GM12878 (cell line): Measurements from ENCODE around the gene DNAAF1. TPM values are rescaled to one million over a fixed set of nuclear protein-coding genes. Genes with fewer than 3 reads are reported as not detected.

Source experiments
- ATAC-seq: fragments of 200-7000 bp; cut with Tn5 transposase; 3 replicates; pipeline ENCODE4 v1.9.1; 2020; ENCODE audit warnings: mild to moderate bottlenecking, moderate library complexity
- BruUV-seq: library from RNA; stranded (reverse); fragments of 400-500 nt; replicated peaks from 2 replicates; lab custom pipeline; 2021; lab: Mats Ljungman, UMichigan
- CTCF ChIA-PET: fragments of 300-600 bp; sonication (Branson Sonifier 250); formaldehyde crosslinking; extraction: SDS; loops from one replicate; lab custom pipeline; 2021; ENCODE audit warnings: inconsistent platforms; lab: Yijun Ruan, JAX
- POLR2A ChIA-PET: fragments of 350-600 bp; formaldehyde crosslinking; extraction: SDS; loops from one replicate; lab custom pipeline; 2021; ENCODE audit warnings: inconsistent platforms; lab: Charles Lee
- RAD21 ChIA-PET: fragments of 300-600 bp; sonication (Branson Sonifier 250); formaldehyde crosslinking; loops from one replicate; lab custom pipeline; 2023; ENCODE audit warnings: antibody characterized with exemption; ENCODE audit not compliant: unreplicated experiment; lab: Charles Lee
- SMC1A ChIA-PET: fragments of 300-600 bp; sonication (Branson Sonifier 250); formaldehyde crosslinking; loops from one replicate; lab custom pipeline; 2023; ENCODE audit not compliant: unreplicated experiment, uncharacterized antibody; lab: Charles Lee
- DNase-seq: peaks from one replicate; pipeline ENCODE4 v3.0.0-alpha.2; 2011; ENCODE audit warnings: low read depth, low spot score
- FAIRE-seq: peaks from 3 replicates; lab custom pipeline; 2011; peaks lifted over from hg19 to GRCh38; lab: Jason Lieb, UNC
- H2AFZ ChIP-seq: 2 replicates; pipeline ENCODE4 v1.6.0; 2011; ENCODE audit warnings: low read depth, low read length, control low read depth; ENCODE audit not compliant: control insufficient read depth
- H3K27ac ChIP-seq: 2 replicates; pipeline ENCODE4 v1.5.1; 2011; ENCODE audit warnings: control low read depth; ENCODE audit not compliant: control insufficient read depth, insufficient read depth
- H3K27me3 ChIP-seq, 2 experiments: replicated peaks in 1 of 2; 2 replicates each; pipeline versions ENCODE4 v1.6.0 to v1.6.1; 2011; ENCODE audit warnings: low read length in 1 of 2; ENCODE audit not compliant: control insufficient read depth in 2 of 2, insufficient read depth in 2 of 2
- H3K36me3 ChIP-seq, 2 experiments: 2 replicates each; pipeline ENCODE4 v1.5.1; 2011; ENCODE audit warnings: low read length in 1 of 2; ENCODE audit not compliant: control insufficient read depth in 2 of 2, insufficient read depth in 2 of 2
- H3K4me1 ChIP-seq: 2 replicates; pipeline ENCODE4 v1.6.1; 2011; ENCODE audit warnings: mild to moderate bottlenecking, low read length, moderate library complexity, mixed read lengths; ENCODE audit not compliant: control insufficient read depth, insufficient read depth
- H3K4me2 ChIP-seq: 2 replicates; pipeline ENCODE4 v1.6.0; 2011; ENCODE audit warnings: control low read depth; ENCODE audit not compliant: control insufficient read depth, insufficient read depth
- H3K4me3 ChIP-seq: fragments of 200-600 bp; sonication (generic); 2 replicates; pipeline ENCODE4 v1.5.1; 2016
- H3K79me2 ChIP-seq: 2 replicates; pipeline ENCODE4 v1.6.0; 2011; ENCODE audit warnings: low read length; ENCODE audit not compliant: control insufficient read depth, insufficient read depth
- H3K9ac ChIP-seq: 2 replicates; pipeline ENCODE4 v1.8.0; 2011; ENCODE audit warnings: low read length, control low read depth, mixed read lengths; ENCODE audit not compliant: control insufficient read depth, insufficient read depth
- H3K9me3 ChIP-seq: replicated peaks from 3 replicates; pipeline ENCODE4 v1.5.1; 2011; ENCODE audit warnings: mild to moderate bottlenecking, low read length; ENCODE audit not compliant: control insufficient read depth, insufficient read depth
- H4K20me1 ChIP-seq: 2 replicates; pipeline ENCODE4 v1.6.0; 2011; ENCODE audit not compliant: control insufficient read depth, insufficient read depth
- EED ChIP-seq: sonication (generic); IDR thresholded peaks from 2 replicates; pipeline ENCODE4 v1.6.1; 2016; ENCODE audit warnings: antibody characterized with exemption, low read depth
- EP300 ChIP-seq, 2 experiments: fragments of 150-350 bp in 1 of 2; IDR thresholded peaks; 2 replicates each; pipeline ENCODE4 v1.6.1; 2011 to 2012; ENCODE audit warnings: low read depth in 2 of 2, low read length in 2 of 2, borderline replicate concordance in 1 of 2, improper control_type of control experiment in 1 of 2, inconsistent platforms in 1 of 2; ENCODE audit not compliant: control insufficient read depth in 1 of 2
- SKIL ChIP-seq: fragments of 450-650 bp; IDR thresholded peaks from 2 replicates; pipeline ENCODE4 v1.6.1; 2017; ENCODE audit warnings: mild to moderate bottlenecking, low read depth, inconsistent platforms; ENCODE audit not compliant: poor library complexity, severe bottlenecking
- ZNF384 ChIP-seq: IDR thresholded peaks from 2 replicates; pipeline ENCODE4 v1.6.1; 2012; ENCODE audit warnings: low read depth, mild to moderate bottlenecking, low read length, improper control_type of control experiment, borderline replicate concordance
- WGBS: methylation state at CpG from one replicate; pipeline ENCODE4 v1.1.6; 2016; ENCODE audit warnings: low lambda C conversion rate; ENCODE audit not compliant: insufficient replicate concordance, insufficient coverage; ENCODE audit errors: missing lambda C conversion rate; 5-methylcytosine and 5-hydroxymethylcytosine counted together
- in situ Hi-C: fragments of 300-500 bp; cut with MboI; formaldehyde crosslinking; loops from 9 replicates; pipeline ENCODE4 v1.14.3; 2018; ENCODE audit warnings: mixed read lengths
- intact Hi-C: fragments of 100-400 bp; cut with micrococcal nuclease; formaldehyde crosslinking; loops from one replicate; pipeline ENCODE4 v1.14.2; 2022; ENCODE audit not compliant: unreplicated experiment
- polyA plus RNA-seq, 11 experiments: library from polyadenylated mRNA; depleted of rRNA in 4 of 11; unstranded in 6 of 11; stranded (reverse) in 5 of 11; fragments of >200 nt; fragmentation: Nextera tagmentation in 4 of 11; fragmentation: Illumina TruSeq in 1 of 11; extraction: Ambion mirVana in 4 of 11; extraction: Trizol in 1 of 11; gene quantifications; 1 replicate in 1 of 11; 2 replicates in 10 of 11; pipeline versions ENCODE4 v1.2.1 to v1.2.3, GENCODE V29; 2011 to 2016; ENCODE audit warnings: inconsistent platforms in 2 of 11, missing spikeins in 2 of 11, low read depth in 1 of 11
- total RNA-seq, 4 experiments: library from RNA; depleted of rRNA in 3 of 4; stranded (reverse); fragments of >200 nt in 3 of 4; fragmentation: Illumina TruSeq in 1 of 4; extraction: Trizol in 1 of 4; gene quantifications; 2 replicates each; pipeline versions ENCODE4 v1.2.1 to v1.2.3, GENCODE V29; 2013 to 2021

DNAAF1 gene
- total and polyA plus RNA-seq, 10 of the 15 experiments (the other 5 are each of a cell fraction or from before 2014, with no cell fraction given): 0.02 to 0.76 (median 0.08) TPM; not detected in 6

- RAD21 ChIA-PET: no interaction called here
- H3K27ac ChIP-seq: no peak overlapping the region
- no peak for DNase-seq
- no peak overlapping the region for H3K4me2 ChIP-seq
- H3K9me3 ChIP-seq: no peaks in the 10 kb centered on the region
- H3K36me3 ChIP-seq: no peaks in the 10 kb centered on the region
- WGBS: 28% methylated on average over 10 of the region's 10 CpGs
- no peaks in the 10 kb centered on the region for H3K79me2 ChIP-seq
- no peak for ATAC-seq
- CTCF ChIA-PET: no interaction called here
- intact Hi-C loops (no loop called here), in situ Hi-C loops (no loop called here)
- TF ChIP-seq ZNF384: no peak
- no peak for TF ChIP-seq EP300 (IDR thresholded peaks at IDR 0.05; ENCODE audit: borderline replicate concordance in 1 of 2, control insufficient read depth in 1 of 2, low read depth in 2 of 2, low read length in 2 of 2)
- TF ChIP-seq EED: no peak
- SMC1A ChIA-PET: no interaction called here
- H2AFZ ChIP-seq: no peak overlapping the region
- H3K9ac ChIP-seq: no peak overlapping the region
- FAIRE-seq: no peak
- no peaks in the 10 kb centered on the region for H4K20me1 ChIP-seq
- no peaks in the 10 kb centered on the region for H3K4me1 ChIP-seq
- POLR2A ChIA-PET: no interaction called here
- H3K4me3 ChIP-seq: no peak overlapping the region
- peaks cover 0 to 2% of the 10 kb centered on the region in 2 experiments; a peak in 1 of 4 replicates for H3K27me3 ChIP-seq
- BruUV-seq: no TSS peak
These were observed 15.9 kb downstream of the DNAAF1 start for GRCh38 chr16:84161037-84161436.

- Histone ChIP-seq H3K9ac (no peak overlapping the region), H3K4me3 (no peak overlapping the region), H3K4me2 (no peak overlapping the region), H3K27me3 (peaks cover 0 to 2% of the 10 kb centered on the region in 2 experiments; a peak in 1 of 4 replicates), H3K36me3 (no peaks in the 10 kb centered on the region), H3K9me3 (no peaks in the 10 kb centered on the region), H3K79me2 (no peaks in the 10 kb centered on the region), H3K4me1 (no peaks in the 10 kb centered on the region; the same call in 1 of the 2 replicates)
- intact Hi-C loops: no loop called here
- BruUV-seq: no TSS peak
- ATAC-seq (no peak), DNase-seq (no peak)
- RAD21 ChIA-PET: no interaction called here
- in situ Hi-C loops: no loop called here
- CTCF ChIA-PET: no interaction called here
- 27% methylated on average over 3 of the region's 3 CpGs for WGBS
- no peak for TF ChIP-seq SKIL
- TF ChIP-seq, all 136 proteins: peak for 0
- H4K20me1 ChIP-seq: no peaks in the 10 kb centered on the region
- H3K27ac ChIP-seq: no peak overlapping the region
- ChIA-PET POLR2A (no interaction called here), SMC1A (no interaction called here)
- no peak overlapping the region for H2AFZ ChIP-seq
- FAIRE-seq: no peak
These were observed 16.7 kb downstream of the DNAAF1 start for GRCh38 chr16:84161801-84162200.
